IMR-90 (cell line): ENCODE data around the gene PPP1R13B. TPM values are rescaled to one million over a fixed set of nuclear protein-coding genes. Genes with fewer than 3 reads are reported as not detected.
"Not testable (repeated sequence)": the region's sequence is repeated elsewhere in the genome, so short reads cannot be mapped to it uniquely, and the experiment has no call there.

ENCODE experiments used
- ATAC-seq: fragments of 200-7000 bp; cut with Tn5 transposase; 2 replicates; pipeline ENCODE4 v1.9.1; 2020; ENCODE audit warnings: low read depth, mild to moderate bottlenecking, moderate library complexity
- BruUV-seq: library from RNA; stranded (reverse); fragments of 400-500 nt; replicated peaks from 2 replicates; lab custom pipeline; 2021; lab: Mats Ljungman, UMichigan
- CTCF ChIA-PET: fragments of 300-600 bp; formaldehyde crosslinking; extraction: SDS; loops from one replicate; lab custom pipeline; 2021; ENCODE audit warnings: antibody characterized with exemption; lab: Yijun Ruan, JAX
- POLR2A ChIA-PET: fragments of 300-600 bp; sonication (Branson Sonifier 250); formaldehyde crosslinking; loops from one replicate; lab custom pipeline; 2022; ENCODE audit warnings: antibody characterized with exemption; ENCODE audit not compliant: unreplicated experiment; lab: Charles Lee
- DNase-seq: peaks from one replicate; pipeline ENCODE4 v3.0.0; 2013
- H2AFZ ChIP-seq: replicated peaks from 2 replicates; pipeline ENCODE3; 2013; ENCODE audit warnings: low read length, mild to moderate bottlenecking; ENCODE audit not compliant: poor library complexity
- H2AK5ac ChIP-seq: 2 replicates; pipeline ENCODE4 v1.6.1; 2013; ENCODE audit warnings: low read depth, low read length, inconsistent platforms
- H2AK9ac ChIP-seq: replicated peaks from 2 replicates; pipeline ENCODE3; 2013; ENCODE audit warnings: mild to moderate bottlenecking, low read depth, low read length, moderate library complexity; ENCODE audit not compliant: poor library complexity
- H2BK120ac ChIP-seq: 2 replicates; pipeline ENCODE4 v1.6.1; 2013; ENCODE audit warnings: low read depth, low read length, inconsistent platforms
- H2BK15ac ChIP-seq: 3 replicates; pipeline ENCODE4 v1.6.1; 2013; ENCODE audit warnings: low read depth, low read length, inconsistent platforms
- H2BK20ac ChIP-seq: 2 replicates; pipeline ENCODE4 v1.6.1; 2013; ENCODE audit warnings: low read depth, mild to moderate bottlenecking, inconsistent platforms, low read length, moderate library complexity
- H2BK5ac ChIP-seq: 2 replicates; pipeline ENCODE4 v1.6.1; 2013; ENCODE audit warnings: mild to moderate bottlenecking, low read depth, low read length, inconsistent platforms; ENCODE audit not compliant: poor library complexity, severe bottlenecking
- H3K14ac ChIP-seq: replicated peaks from 2 replicates; pipeline ENCODE4 v1.6.1; 2013; ENCODE audit warnings: low read depth, low read length, inconsistent platforms
- H3K18ac ChIP-seq: 2 replicates; pipeline ENCODE4 v1.6.1; 2013; ENCODE audit warnings: low read depth, low read length, control low read depth
- H3K23ac ChIP-seq: 2 replicates; pipeline ENCODE4 v1.6.1; 2013; ENCODE audit warnings: low read depth, low read length, inconsistent platforms
- H3K27ac ChIP-seq: 2 replicates; pipeline ENCODE4 v1.5.1; 2013; ENCODE audit warnings: mild to moderate bottlenecking, control low read depth, low read length; ENCODE audit not compliant: insufficient read depth
- H3K27me3 ChIP-seq: 2 replicates; pipeline ENCODE4 v1.6.1; 2013; ENCODE audit warnings: low read length; ENCODE audit not compliant: control insufficient read depth, insufficient read depth
- H3K36me3 ChIP-seq: 2 replicates; pipeline ENCODE4 v1.6.1; 2013; ENCODE audit warnings: low read length, mixed read lengths; ENCODE audit not compliant: control insufficient read depth, insufficient read depth
- H3K4ac ChIP-seq: 2 replicates; pipeline ENCODE4 v1.6.1; 2013; ENCODE audit warnings: low read depth, low read length, inconsistent platforms
- H3K4me1 ChIP-seq: 2 replicates; pipeline ENCODE4 v1.6.1; 2013; ENCODE audit warnings: low read length, mixed read lengths; ENCODE audit not compliant: control insufficient read depth, insufficient read depth
- H3K4me2 ChIP-seq: 2 replicates; pipeline ENCODE4 v1.6.1; 2013; ENCODE audit warnings: low read depth, mild to moderate bottlenecking, control low read depth, low read length, moderate library complexity
- H3K4me3 ChIP-seq: 2 replicates; pipeline ENCODE4 v1.5.1; 2013; ENCODE audit warnings: low read depth, mild to moderate bottlenecking, control low read depth, low read length, moderate library complexity; ENCODE audit not compliant: insufficient read depth
- H3K56ac ChIP-seq: 2 replicates; pipeline ENCODE4 v1.6.1; 2013; ENCODE audit warnings: low read length, inconsistent platforms; ENCODE audit not compliant: insufficient read depth; ENCODE audit errors: extremely low read depth
- H3K79me1 ChIP-seq, 2 experiments: 2 replicates each; pipeline ENCODE4 v1.6.1; 2013; ENCODE audit warnings: low read length in 2 of 2, inconsistent platforms in 1 of 2, low read depth in 1 of 2
- H3K9ac ChIP-seq: 2 replicates; pipeline ENCODE4 v1.6.1; 2013; ENCODE audit warnings: low read depth, low read length, control low read depth
- H3K9me1 ChIP-seq: 2 replicates; pipeline ENCODE4 v1.6.1; 2013; ENCODE audit warnings: low read length, inconsistent platforms; ENCODE audit not compliant: insufficient read depth
- H3K9me3 ChIP-seq: 2 replicates; pipeline ENCODE4 v1.6.1; 2013; ENCODE audit warnings: low read length; ENCODE audit not compliant: control insufficient read depth, insufficient read depth
- H4K20me1 ChIP-seq: 2 replicates; pipeline ENCODE4 v1.6.1; 2013; ENCODE audit warnings: low read length, inconsistent platforms; ENCODE audit not compliant: insufficient read depth
- H4K5ac ChIP-seq: 2 replicates; pipeline ENCODE4 v1.6.1; 2013; ENCODE audit warnings: mild to moderate bottlenecking, low read depth, low read length, control low read depth
- H4K8ac ChIP-seq, 2 experiments: 2 replicates each; pipeline ENCODE4 v1.6.1; 2013; ENCODE audit warnings: low read depth in 2 of 2, low read length in 2 of 2, control low read depth in 1 of 2, inconsistent platforms in 1 of 2
- H4K91ac ChIP-seq: 2 replicates; pipeline ENCODE4 v1.6.1; 2013; ENCODE audit warnings: low read depth, low read length, inconsistent platforms; ENCODE audit not compliant: insufficient read depth
- BHLHE40 ChIP-seq: fragments of 150-350 bp; IDR thresholded peaks from 2 replicates; pipeline ENCODE4 v1.6.1; 2016; ENCODE audit warnings: mild to moderate bottlenecking, low read depth, low read length
- CHD1 ChIP-seq: IDR thresholded peaks from 2 replicates; pipeline ENCODE4 v1.6.1; 2012; ENCODE audit warnings: low read depth, low read length, improper control_type of control experiment
- FOS ChIP-seq: fragments of 150-350 bp; IDR thresholded peaks from 2 replicates; pipeline ENCODE4 v1.6.1; 2016; ENCODE audit warnings: low read depth, low read length
- MXI1 ChIP-seq: IDR thresholded peaks from 2 replicates; pipeline ENCODE4 v1.6.1; 2012; ENCODE audit warnings: low read depth, mild to moderate bottlenecking, low read length, moderate library complexity, borderline replicate concordance
- POLR2A ChIP-seq: IDR thresholded peaks from 2 replicates; pipeline ENCODE4 v1.6.1; 2012; ENCODE audit warnings: mild to moderate bottlenecking, low read depth, low read length
- USF2 ChIP-seq: fragments of 150-350 bp; IDR thresholded peaks from 2 replicates; pipeline ENCODE4 v1.6.1; 2017; ENCODE audit warnings: mild to moderate bottlenecking, antibody characterized with exemption, low read length, low read depth
- WGBS, 2 experiments: methylation state at CpG; one replicate each; pipeline versions ENCODE4 v1.1.5 to v1.1.7; 2013; ENCODE audit warnings: missing lambda C conversion rate in 2 of 2; ENCODE audit not compliant: insufficient read length in 1 of 2; ENCODE audit errors: extremely low coverage in 2 of 2; 5-methylcytosine and 5-hydroxymethylcytosine counted together
- dilution Hi-C: fragments of 300-500 bp; cut with HindIII; formaldehyde crosslinking; loops from one replicate; pipeline ENCODE4 v1.14.3; 2018; ENCODE audit warnings: low sequenced_read_pairs; ENCODE audit not compliant: unreplicated experiment
- in situ Hi-C: fragments of 300-500 bp; cut with MboI; formaldehyde crosslinking; loops from 3 replicates; pipeline ENCODE4 v1.14.3; 2019; ENCODE audit warnings: low sequenced_read_pairs, inconsistent platforms, mixed read lengths
- intact Hi-C: fragments of 100-400 bp; cut with micrococcal nuclease; formaldehyde crosslinking; loops from 2 replicates; pipeline ENCODE4 v1.10.0; 2022
- polyA plus RNA-seq, 3 experiments: library from polyadenylated mRNA; depleted of rRNA; stranded (reverse); fragments of >200 nt; gene quantifications; 2 replicates each; pipeline ENCODE4 v1.2.3, GENCODE V29; 2012; ENCODE audit warnings: low replicate concordance in 1 of 3
- total RNA-seq: library from RNA; depleted of rRNA; stranded (reverse); fragments of >200 nt; gene quantifications from 2 replicates; pipeline ENCODE4 v1.2.3, GENCODE V29; 2012

The PPP1R13B gene
- total and polyA plus RNA-seq, 2 of the 4 experiments (the other 2 are of a cell fraction), result 1.6 to 2.8 TPM

DNA sequence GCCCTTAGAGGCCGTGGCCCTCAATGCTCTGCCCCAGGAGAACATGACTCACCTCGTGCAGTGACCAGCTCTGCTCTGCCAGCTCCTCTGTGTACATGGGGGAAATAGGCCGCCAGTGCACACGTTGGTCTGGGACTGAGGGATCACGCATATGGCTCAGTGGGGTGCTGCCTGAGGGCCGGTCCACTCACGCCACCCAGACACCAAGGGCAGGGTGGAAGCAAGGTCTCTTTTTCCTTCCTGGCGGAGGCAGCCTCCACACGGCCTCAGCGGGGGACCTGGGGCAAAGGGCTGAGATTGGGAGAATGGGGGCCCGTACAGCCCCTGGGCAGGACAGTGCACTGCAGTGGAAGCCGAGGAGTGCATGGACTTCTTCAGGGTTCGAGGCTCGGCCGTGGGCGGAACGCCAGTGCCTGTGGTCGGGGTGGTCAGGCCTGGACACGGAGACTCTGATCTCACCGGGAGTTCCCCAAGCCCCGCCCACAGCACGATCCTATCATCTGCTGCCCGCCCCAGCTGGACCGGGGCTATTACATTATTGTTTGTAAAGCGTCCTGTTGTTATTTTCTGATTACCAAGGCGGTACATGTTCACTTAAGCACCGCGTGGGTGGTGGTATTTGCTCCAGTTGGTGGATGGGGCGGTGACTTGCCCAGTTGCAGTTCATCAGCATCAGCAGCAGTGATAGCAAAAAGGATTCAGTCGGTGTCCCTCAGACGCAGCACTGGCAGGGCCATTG is 42.1 kb upstream of the PPP1R13B start:
- ATAC-seq, result peak; percentile 30; the same call in 1 of the 2 replicates
- CTCF ChIA-PET, result no interaction called here
- Histone ChIP-seq H3K4ac (no peak overlapping the region), H2AFZ (peak overlapping the region; percentile 19), H3K9me1 (no peaks in the 10 kb centered on the region), H3K79me1 (no peaks in the 10 kb centered on the region), H2BK15ac (no peak overlapping the region), H3K36me3 (no peaks in the 10 kb centered on the region), H4K91ac (no peak overlapping the region), H3K56ac (no peak overlapping the region), H2AK5ac (no peak overlapping the region), H3K18ac (no peak overlapping the region), H4K5ac (no peak overlapping the region), H3K4me2 (no peak overlapping the region), H4K20me1 (no peaks in the 10 kb centered on the region), H3K4me3 (no peak overlapping the region), H3K4me1 (no peaks in the 10 kb centered on the region; the same call in 1 of the 2 replicates), H2BK5ac (no peak overlapping the region), H2AK9ac (no peak overlapping the region), H3K23ac (no peak overlapping the region), H4K8ac (no peak overlapping the region), H3K27me3 (peaks cover 11% of the 10 kb centered on the region; the same call in 1 of the 2 replicates), H3K9ac (no peak overlapping the region), H3K14ac (no peak overlapping the region), H2BK120ac (no peak overlapping the region), H2BK20ac (no peak overlapping the region), H3K9me3 (no peaks in the 10 kb centered on the region), H3K27ac (no peak overlapping the region)
- DNase-seq, result peak; percentile 20
- POLR2A ChIA-PET, result no interaction called here
- intact Hi-C loops (no loop called here), in situ Hi-C loops (no loop called here), dilution Hi-C loops (no loop called here)
- TF ChIP-seq POLR2A (no peak), MXI1 (no peak), USF2 (no peak), BHLHE40 (no peak), CHD1 (no peak), FOS (no peak)
- 72% methylated on average over 8 of the region's 31 CpGs; no CpG with 5 or more reads in 1 of the 2 experiments for WGBS, 2 experiments
- BruUV-seq, result no TSS peak

GRCh38 chr14:103889002-103889312 is 41.6 kb upstream of the PPP1R13B start:
- H3K36me3 ChIP-seq, H3K14ac ChIP-seq, H4K8ac ChIP-seq, H3K9me3 ChIP-seq, H3K4ac ChIP-seq, H3K79me1 ChIP-seq, H3K56ac ChIP-seq, H3K4me3 ChIP-seq, H2AK5ac ChIP-seq, H2BK120ac ChIP-seq, H4K91ac ChIP-seq, H3K18ac ChIP-seq, H2BK5ac ChIP-seq, H2AK9ac ChIP-seq, H3K9ac ChIP-seq, H2BK20ac ChIP-seq, CTCF ChIA-PET, DNase-seq, H2BK15ac ChIP-seq, H3K9me1 ChIP-seq, H3K27ac ChIP-seq, H3K4me2 ChIP-seq, H4K5ac ChIP-seq, BruUV-seq, dilution Hi-C loops, intact Hi-C loops, H2AFZ ChIP-seq, H4K20me1 ChIP-seq, H3K4me1 ChIP-seq, ATAC-seq, in situ Hi-C loops, H3K23ac ChIP-seq, POLR2A ChIA-PET: not testable (repeated sequence)
- WGBS, 2 experiments, result 93% methylated on average over 5 of the region's 8 CpGs; no CpG with 5 or more reads in 1 of the 2 experiments
- peaks cover 13% of the 10 kb centered on the region; the same call in 1 of the 2 replicates for H3K27me3 ChIP-seq
